Measurements from ENCODE around the gene PUSL1.

The PUSL1 gene

DNA sequence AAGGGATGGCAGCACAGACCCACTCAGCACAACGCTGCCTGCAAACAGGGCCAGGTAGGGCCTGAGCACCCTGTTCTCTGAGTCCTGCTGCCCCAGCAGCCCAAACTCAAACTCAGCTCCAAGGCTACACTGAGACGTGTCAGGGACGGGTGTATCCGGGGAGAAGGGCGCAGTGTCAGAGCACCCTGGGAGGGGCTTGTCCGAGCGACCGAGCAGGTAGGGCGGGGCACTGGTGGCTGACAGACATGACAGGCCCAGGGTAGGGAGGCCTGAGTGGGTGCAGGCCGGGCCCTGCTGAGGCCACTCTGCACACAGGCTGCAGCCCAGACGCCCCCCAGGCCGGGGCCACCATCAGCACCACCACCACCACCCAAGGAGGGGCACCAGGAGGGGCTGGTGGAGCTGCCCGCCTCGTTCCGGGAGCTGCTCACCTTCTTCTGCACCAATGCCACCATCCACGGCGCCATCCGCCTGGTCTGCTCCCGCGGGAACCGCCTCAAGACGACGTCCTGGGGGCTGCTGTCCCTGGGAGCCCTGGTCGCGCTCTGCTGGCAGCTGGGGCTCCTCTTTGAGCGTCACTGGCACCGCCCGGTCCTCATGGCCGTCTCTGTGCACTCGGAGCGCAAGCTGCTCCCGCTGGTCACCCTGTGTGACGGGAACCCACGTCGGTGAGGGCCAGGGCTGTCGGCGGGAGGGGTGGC lies 22.6 kb upstream of the PUSL1 start:
- no peak overlapping the region for H3K27ac ChIP-seq
- TF ChIP-seq, protein P1, sequence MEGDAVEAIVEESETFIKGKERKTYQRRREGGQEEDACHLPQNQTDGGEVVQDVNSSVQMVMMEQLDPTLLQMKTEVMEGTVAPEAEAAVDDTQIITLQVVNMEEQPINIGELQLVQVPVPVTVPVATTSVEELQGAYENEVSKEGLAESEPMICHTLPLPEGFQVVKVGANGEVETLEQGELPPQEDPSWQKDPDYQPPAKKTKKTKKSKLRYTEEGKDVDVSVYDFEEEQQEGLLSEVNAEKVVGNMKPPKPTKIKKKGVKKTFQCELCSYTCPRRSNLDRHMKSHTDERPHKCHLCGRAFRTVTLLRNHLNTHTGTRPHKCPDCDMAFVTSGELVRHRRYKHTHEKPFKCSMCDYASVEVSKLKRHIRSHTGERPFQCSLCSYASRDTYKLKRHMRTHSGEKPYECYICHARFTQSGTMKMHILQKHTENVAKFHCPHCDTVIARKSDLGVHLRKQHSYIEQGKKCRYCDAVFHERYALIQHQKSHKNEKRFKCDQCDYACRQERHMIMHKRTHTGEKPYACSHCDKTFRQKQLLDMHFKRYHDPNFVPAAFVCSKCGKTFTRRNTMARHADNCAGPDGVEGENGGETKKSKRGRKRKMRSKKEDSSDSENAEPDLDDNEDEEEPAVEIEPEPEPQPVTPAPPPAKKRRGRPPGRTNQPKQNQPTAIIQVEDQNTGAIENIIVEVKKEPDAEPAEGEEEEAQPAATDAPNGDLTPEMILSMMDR (conservative IDR thresholded peaks at IDR 0.05): no peak

DNA sequence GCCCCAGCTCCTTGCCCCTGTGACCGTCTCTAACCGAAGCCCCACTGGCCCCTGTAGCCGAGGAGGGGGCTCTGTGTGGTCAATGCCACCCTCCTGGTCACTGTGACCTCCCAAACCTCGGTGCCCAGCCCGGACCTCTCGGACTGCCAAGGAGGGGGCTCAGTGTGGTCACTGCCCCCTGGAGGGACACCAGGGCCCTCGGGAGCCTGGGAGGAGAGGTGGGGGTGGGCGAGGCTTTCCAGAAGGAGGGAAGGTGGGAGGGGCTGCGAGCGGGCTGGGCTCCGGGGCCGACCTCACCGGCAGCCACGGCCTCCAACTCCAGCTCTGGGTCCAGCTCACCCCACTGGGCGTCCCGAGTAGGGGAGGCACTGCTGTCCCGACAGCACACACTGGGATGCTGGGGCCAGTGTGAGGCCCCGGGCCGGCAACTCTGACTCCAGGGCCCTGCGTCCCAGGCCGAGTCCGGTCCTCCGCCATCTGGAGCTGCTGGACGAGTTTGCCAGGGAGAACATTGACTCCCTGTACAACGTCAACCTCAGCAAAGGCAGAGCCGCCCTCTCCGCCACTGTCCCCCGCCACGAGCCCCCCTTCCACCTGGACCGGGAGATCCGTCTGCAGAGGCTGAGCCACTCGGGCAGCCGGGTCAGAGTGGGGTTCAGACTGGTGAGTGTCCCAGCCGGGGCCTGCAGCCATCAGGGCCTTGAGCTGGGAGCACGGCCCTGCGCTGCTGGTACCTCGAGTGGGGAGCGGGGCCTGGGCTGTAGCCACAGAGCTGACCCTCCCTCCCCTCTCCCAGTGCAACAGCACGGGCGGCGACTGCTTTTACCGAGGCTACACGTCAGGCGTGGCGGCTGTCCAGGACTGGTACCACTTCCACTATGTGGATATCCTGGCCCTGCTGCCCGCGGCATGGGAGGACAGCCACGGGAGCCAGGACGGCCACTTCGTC lies 21.8 kb upstream of the PUSL1 start:
- no peak overlapping the region for H3K27ac ChIP-seq
- TF ChIP-seq, protein P1 (conservative IDR thresholded peaks at IDR 0.05): no peak

DNA sequence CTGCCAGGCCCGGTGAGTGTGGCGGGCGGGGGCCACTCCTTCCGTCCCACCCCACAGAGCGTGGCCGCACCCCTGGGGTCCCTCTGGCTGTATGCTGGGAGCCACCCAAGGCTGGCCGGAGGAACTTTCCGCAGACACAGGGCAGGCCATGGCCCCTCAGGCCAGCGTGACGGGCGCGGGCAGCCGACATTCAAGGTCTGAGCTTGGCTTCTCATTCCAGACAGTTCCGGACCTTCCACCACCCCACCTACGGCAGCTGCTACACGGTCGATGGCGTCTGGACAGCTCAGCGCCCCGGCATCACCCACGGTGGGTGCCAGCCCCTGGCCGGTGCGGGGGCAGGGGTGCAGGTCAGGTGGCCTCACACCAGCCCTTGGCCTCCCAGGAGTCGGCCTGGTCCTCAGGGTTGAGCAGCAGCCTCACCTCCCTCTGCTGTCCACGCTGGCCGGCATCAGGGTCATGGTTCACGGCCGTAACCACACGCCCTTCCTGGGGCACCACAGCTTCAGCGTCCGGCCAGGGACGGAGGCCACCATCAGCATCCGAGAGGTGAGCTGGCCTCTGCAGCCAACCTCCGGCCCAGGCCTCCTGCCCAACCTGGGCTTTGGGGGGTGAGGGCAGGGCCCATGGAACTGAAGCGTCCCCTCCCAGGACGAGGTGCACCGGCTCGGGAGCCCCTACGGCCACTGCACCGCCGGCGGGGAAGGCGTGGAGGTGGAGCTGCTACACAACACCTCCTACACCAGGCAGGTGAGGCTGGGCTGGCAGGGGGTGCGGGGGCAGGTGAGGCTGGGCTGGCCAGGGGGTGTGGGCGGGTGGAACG lies 20.9 kb upstream of the PUSL1 start:
- H3K27ac ChIP-seq: no peak overlapping the region
- TF ChIP-seq, protein P1 (conservative IDR thresholded peaks at IDR 0.05): no peak

DNA sequence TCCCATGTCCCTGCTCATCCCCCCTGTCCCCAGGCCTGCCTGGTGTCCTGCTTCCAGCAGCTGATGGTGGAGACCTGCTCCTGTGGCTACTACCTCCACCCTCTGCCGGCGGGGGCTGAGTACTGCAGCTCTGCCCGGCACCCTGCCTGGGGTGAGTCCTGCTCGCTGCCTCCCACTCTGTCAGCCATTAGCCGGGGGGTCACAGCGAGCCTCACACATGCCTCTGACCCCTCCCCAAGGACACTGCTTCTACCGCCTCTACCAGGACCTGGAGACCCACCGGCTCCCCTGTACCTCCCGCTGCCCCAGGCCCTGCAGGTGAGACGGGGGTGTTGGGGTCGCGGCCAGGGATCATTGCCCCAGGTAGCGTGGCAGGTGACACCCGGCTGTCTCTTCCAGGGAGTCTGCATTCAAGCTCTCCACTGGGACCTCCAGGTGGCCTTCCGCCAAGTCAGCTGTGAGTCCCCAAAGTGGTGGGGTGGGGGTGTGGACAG lies 18.1 kb upstream of the PUSL1 start:
- TF ChIP-seq, protein P1 (conservative IDR thresholded peaks at IDR 0.05): peak; percentile 84
- peak overlapping the region; percentile 56 for H3K27ac ChIP-seq

DNA sequence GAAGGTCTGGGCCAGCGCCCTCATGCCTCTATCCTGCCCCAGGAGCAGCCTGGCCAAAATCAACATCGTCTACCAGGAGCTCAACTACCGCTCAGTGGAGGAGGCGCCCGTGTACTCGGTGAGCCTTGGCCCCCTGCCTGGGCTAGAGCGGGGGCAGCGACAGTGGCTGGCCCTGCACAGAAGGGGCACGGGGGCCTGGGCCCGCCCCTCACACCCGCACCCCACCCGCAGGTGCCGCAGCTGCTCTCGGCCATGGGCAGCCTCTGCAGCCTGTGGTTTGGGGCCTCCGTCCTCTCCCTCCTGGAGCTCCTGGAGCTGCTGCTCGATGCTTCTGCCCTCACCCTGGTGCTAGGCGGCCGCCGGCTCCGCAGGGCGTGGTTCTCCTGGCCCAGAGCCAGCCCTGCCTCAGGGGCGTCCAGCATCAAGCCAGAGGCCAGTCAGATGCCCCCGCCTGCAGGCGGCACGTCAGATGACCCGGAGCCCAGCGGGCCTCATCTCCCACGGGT lies 17.3 kb upstream of the PUSL1 start:
- TF ChIP-seq, protein P1 (conservative IDR thresholded peaks at IDR 0.05): no peak
- H3K27ac ChIP-seq: peak overlapping the region; percentile 56

DNA sequence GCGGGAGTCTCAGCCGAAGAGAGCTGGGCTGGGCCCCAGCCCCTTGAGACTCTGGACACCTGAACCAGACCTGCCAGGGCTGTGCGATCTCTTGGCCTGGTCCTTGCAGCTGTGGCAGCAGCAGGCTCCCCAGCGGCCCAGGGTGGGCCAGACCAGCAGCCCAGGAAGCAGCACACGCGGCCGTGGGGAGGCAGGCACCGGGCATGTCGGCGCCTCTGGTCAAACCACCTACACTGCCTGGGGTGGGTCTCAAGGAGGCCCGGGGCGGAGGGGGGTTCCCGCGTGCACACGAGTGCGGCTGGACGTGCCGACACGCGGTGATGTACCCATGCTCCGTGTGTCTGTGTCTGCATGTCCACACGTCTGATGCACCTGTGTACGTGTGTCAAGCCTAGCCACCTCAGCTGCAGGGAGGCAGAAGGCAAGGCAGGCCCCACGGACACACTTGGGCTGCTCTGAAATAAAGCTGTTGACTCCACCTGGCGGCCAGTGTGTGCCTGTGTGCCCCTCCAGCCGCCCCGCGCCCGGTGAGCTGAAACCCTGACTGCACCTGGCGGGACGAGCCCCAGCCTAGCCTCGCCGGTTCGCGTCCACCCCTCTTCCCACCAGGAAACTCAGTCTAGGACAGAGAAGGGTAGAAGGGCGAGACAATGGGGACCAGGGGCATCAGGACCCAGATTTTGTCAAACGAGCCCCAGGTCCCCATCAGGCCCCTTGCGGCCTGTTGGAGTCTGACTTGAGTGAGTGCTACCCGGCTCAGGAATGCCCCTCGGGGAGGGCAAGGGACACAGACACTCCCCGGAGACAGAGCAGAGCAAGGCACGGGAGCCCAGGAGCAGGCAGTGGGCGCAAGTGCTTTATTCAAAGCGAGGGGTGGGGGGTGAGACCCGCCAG lies 16.6 kb upstream of the PUSL1 start:
- TF ChIP-seq, protein P1 (conservative IDR thresholded peaks at IDR 0.05): peak; percentile 89
- H3K27ac ChIP-seq: peak overlapping the region; percentile 56
